Bronchial epithelial cell (primary cell): ENCODE measurements around the gene USB1. TPM values are rescaled to one million over a fixed set of nuclear protein-coding genes. Genes with fewer than 3 reads are reported as not detected.

Source experiments
- DNase-seq: peaks from one replicate; pipeline ENCODE4 v3.0.0-alpha.2; 2010; ENCODE audit warnings: low read depth
- FAIRE-seq: peaks from 2 replicates; lab custom pipeline; 2011; peaks lifted over from hg19 to GRCh38; lab: Jason Lieb, UNC
- H3K27me3 ChIP-seq: 2 replicates; pipeline ENCODE4 v1.5.1; 2011; ENCODE audit warnings: low read length; ENCODE audit not compliant: control insufficient read depth, insufficient read depth
- H3K36me3 ChIP-seq: 2 replicates; pipeline ENCODE4 v1.5.1; 2011; ENCODE audit warnings: low read length; ENCODE audit not compliant: control insufficient read depth, insufficient read depth
- H3K4me3 ChIP-seq: 2 replicates; pipeline ENCODE4 v1.5.1; 2011; ENCODE audit warnings: mild to moderate bottlenecking, low read depth, low read length, control low read depth
- CTCF ChIP-seq: IDR thresholded peaks from 2 replicates; pipeline ENCODE4 v1.5.1; 2011; ENCODE audit warnings: mild to moderate bottlenecking, moderate library complexity, low read length, control low read depth, inconsistent platforms; ENCODE audit not compliant: insufficient read depth, severe bottlenecking
- total RNA-seq: library from RNA; depleted of rRNA; stranded (reverse); fragments of >200 nt; gene quantifications from 2 replicates; pipeline ENCODE4 v1.2.1, GENCODE V29; 2014

USB1 gene
- total RNA-seq, 1 donor from 2014 or later: 29.5 TPM

DNA sequence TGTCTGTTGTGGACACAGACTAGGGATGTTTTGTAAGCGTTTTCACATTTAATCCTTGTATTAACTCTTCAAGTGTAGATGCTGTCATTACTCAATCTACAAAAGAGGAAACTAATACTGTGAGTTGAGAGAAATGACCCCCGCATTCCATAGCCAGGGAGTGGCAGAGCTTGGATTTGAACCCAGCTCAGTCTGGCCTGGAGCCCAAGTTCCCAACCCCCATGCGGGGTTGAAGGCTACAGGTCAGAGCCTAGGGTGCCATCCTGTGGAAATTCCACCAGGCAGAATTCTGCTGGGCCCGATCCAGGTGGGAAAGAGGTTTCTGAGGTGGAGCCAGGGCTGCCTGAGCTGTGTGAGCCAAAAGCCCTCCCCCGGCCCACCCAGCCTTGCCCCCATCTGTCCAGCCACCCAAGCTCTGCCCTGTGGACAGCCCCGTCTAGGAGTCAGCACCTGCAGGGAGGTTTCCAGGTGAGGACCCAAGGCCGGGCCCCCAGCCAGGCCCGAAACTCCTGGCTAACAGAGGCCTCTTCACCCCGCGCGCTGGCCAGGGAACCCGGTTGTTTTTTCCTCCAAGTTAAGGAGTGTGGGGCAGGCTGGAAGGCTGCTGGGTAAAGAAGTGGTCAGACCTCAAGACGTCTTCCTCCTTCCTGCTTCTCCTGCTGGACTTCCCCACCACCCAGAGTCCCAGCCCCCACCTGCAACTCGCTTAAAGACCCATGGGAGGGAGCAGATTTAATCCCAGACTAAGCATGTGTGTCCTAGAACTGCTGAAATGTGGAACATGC, 30.0 kb downstream of the USB1 start:
- no peak overlapping the region for H3K4me3 ChIP-seq
- no peaks in the 10 kb centered on the region for H3K27me3 ChIP-seq
- FAIRE-seq: no peak
- DNase-seq: no peak
- H3K36me3 ChIP-seq: no peaks in the 10 kb centered on the region
- no peak for TF ChIP-seq CTCF

DNA sequence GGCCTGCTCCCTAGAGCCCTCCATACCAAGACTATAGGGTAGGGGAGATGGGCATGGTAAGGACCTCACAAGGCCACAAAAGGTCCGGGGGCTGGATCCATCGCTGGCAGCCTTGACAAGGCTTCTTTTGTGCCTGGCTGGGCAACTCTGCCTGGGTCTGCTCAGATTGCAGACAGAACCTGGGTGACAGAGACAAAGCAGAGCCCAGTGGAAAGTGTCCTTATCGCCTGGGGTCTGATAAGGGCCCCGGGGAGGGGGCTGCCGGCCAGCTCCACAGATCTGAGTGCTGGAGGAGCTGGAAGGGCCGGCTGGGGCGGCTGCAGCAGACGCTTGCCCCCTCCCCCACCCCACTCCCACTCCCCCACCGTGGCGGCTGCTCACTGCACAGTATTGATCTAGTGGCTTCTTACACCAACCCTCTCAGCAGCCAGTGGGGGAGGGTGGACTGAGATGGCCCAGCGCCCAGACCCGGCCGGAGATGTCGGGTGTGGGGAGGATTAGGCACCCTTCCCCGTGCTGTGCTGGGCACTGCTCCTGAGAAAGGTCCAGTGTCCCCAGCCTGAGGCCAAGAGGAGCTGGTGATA, 31.6 kb downstream of the USB1 start:
- TF ChIP-seq CTCF: no peak
- FAIRE-seq (no peak), DNase-seq (no peak)
- Histone ChIP-seq H3K27me3 (no peaks in the 10 kb centered on the region), H3K4me3 (no peak overlapping the region), H3K36me3 (no peaks in the 10 kb centered on the region)

GRCh38 chr16:58034128-58034685, 33.0 kb downstream of the USB1 start:
- no peak for DNase-seq
- no peak for TF ChIP-seq CTCF
- no peaks in the 10 kb centered on the region for H3K27me3 ChIP-seq
- H3K4me3 ChIP-seq: no peak overlapping the region
- FAIRE-seq: no peak
- H3K36me3 ChIP-seq: no peaks in the 10 kb centered on the region

DNA sequence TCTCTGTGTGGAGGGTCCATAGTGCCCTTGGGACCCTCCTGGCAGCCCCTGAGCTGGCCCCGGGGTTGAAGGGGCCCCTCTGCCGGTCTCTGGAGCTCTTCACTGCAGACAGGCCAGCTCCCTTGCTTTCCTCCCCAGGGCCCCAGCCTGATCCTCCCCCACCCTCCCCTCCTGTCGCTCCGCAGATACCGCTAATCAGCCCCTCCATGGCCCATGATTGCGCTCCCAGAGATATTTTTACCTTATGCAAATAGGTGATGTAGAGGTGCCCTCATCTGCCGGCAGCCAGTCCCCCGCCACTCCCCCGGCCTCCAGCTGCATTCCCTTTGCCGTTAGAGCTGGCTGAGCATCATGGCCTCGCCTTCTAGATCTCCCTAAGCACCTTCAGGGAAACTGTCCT, 33.6 kb downstream of the USB1 start:
- Histone ChIP-seq H3K4me3 (no peak overlapping the region), H3K27me3 (no peaks in the 10 kb centered on the region), H3K36me3 (no peaks in the 10 kb centered on the region)
- no peak for TF ChIP-seq CTCF
- no peak for FAIRE-seq
- no peak for DNase-seq

- DNase-seq: no peak
- no peak for FAIRE-seq
- H3K27me3 ChIP-seq: no peaks in the 10 kb centered on the region
- no peak for TF ChIP-seq CTCF
- no peak overlapping the region for H3K4me3 ChIP-seq
- no peaks in the 10 kb centered on the region for H3K36me3 ChIP-seq
Observed at GRCh38 chr16:58035356-58036170, 34.4 kb downstream of the USB1 start.
